Heart right ventricle (tissue), 16 donors: ENCODE measurements around the gene GPRC5A. TPM values are rescaled to one million over a fixed set of nuclear protein-coding genes. Genes with fewer than 3 reads are reported as not detected.

ENCODE experiments used
- ATAC-seq, 8 donors: fragments of 200-7000 bp; cut with Tn5 transposase; one replicate each; pipeline ENCODE4 v1.9.1; 2020; ENCODE audit warnings: mild to moderate bottlenecking in 8 of 8, moderate library complexity in 8 of 8, moderate number of reproducible peaks in 1 of 8
- DNase-seq, 2 donors: peaks; one replicate each; pipeline ENCODE4 v3.0.0-alpha.2; 2020
- H3K27ac ChIP-seq, 10 donors: fragments of 200-600 bp; sonication (generic) in 2 of 10; one replicate each; pipeline versions ENCODE4 v1.5.0 to v1.8.0; 2020 to 2022; ENCODE audit warnings: mild to moderate bottlenecking in 3 of 10
- H3K27me3 ChIP-seq, 7 donors: fragments of 200-600 bp; one replicate each; pipeline ENCODE4 v1.8.0; 2021 to 2022; ENCODE audit warnings: mild to moderate bottlenecking in 2 of 7
- H3K36me3 ChIP-seq, 9 donors: fragments of 200-600 bp; sonication (generic) in 1 of 9; one replicate each; pipeline versions ENCODE4 v1.5.0 to v1.8.0; 2020 to 2022; ENCODE audit warnings: mild to moderate bottlenecking in 2 of 9
- H3K4me1 ChIP-seq, 9 donors: fragments of 200-600 bp; sonication (generic) in 1 of 9; one replicate each; pipeline versions ENCODE4 v1.5.0 to v1.8.0; 2020 to 2022; ENCODE audit warnings: mild to moderate bottlenecking in 4 of 9
- H3K4me3 ChIP-seq, 10 donors: fragments of 200-600 bp; sonication (generic) in 2 of 10; one replicate each; pipeline versions ENCODE4 v1.5.0 to v1.8.0; 2020 to 2022; ENCODE audit warnings: mild to moderate bottlenecking in 7 of 10, moderate library complexity in 2 of 10
- H3K9me3 ChIP-seq, 11 donors: fragments of 200-600 bp in 10 of 11; sonication (generic) in 2 of 11; one replicate each; pipeline versions ENCODE4 v1.5.0 to v1.8.0; 2013 to 2022; ENCODE audit warnings: mild to moderate bottlenecking in 2 of 11, control low read depth in 1 of 11, moderate library complexity in 1 of 11
- WGBS, 2 donors: extraction: QIAGEN DNeasy Blood & Tissue Kit; methylation state at CpG; one replicate each; pipeline ENCODE4 v1.1.7; 2013; ENCODE audit warnings: inconsistent platforms in 1 of 2; 5-methylcytosine and 5-hydroxymethylcytosine counted together
- intact Hi-C, 10 donors: fragments of 100-400 bp; cut with DNase I; formaldehyde crosslinking; loops; one replicate each; pipeline versions ENCODE4 v1.11.1 to v1.14.2; 2022
- polyA plus RNA-seq, 2 donors: library from polyadenylated mRNA; stranded (reverse); fragments of 200-250 nt; gene quantifications; one replicate each; pipeline ENCODE4 v1.2.3, GENCODE V29; 2013
- total RNA-seq, 10 donors: library from RNA; stranded (reverse); fragmentation: NEBNext Ultra II Directional in 3 of 10; extraction: Animal tissue kit (Norgen Biotek cat#: 25700) in 3 of 10; gene quantifications; one replicate each; pipeline versions ENCODE4 v1.2.1 to v1.2.4, GENCODE V29; 2021 to 2023
- TF ChIP-seq, protein P1 (sequence below), 9 donors: fragments of 200-600 bp; sonication (generic) in 2 of 9; IDR thresholded peaks; one replicate each; pipeline versions ENCODE4 v1.5.0 to v1.8.0; 2021 to 2022; ENCODE audit warnings: antibody characterized with exemption in 9 of 9, mild to moderate bottlenecking in 5 of 9, moderate library complexity in 1 of 9
- donor health status: Arrhythmogenic right ventricular cardiomyopathy.
- donor health status: ischemic (EF 13 %, LVEDD 7.1; RV severe dilation, severe dysfunction).
- donor health status: healthy with polysubstance abuse.
- donor health status: DM: no; HTN: yes; CAD: no.
- donor health status: DM: no; HTN: no; CAD: no.
- donor health status: ischemic (EF 25% LVEDD 6.9; RV normal size, moderate dysfunction).
- donor health status: ischemic (EF 25% LVEDD 5.7; RV mildly dilated, moderate dysfunction).
- donor health status: healthy.
- donor health status: DM: yes; HTN: yes; CAD: no.
- donor health status: Ischemic cardiomyopathy.
- donor health status: ischemic (EF 35%, LVEDD 5.7; RV mildly dilated, moderate dysfunction).
- donor health status: nonischemic (EF 11% LVEDD 7.7; RV severe dilation, severe dysfunction).
- donor health status: DM: yes; HTN: yes; CAD: no.
- donor health status: PGD.
- donor health status: ischemic (EF 29% LVEDD 5.4; RV normal size, mild dysfunction).
- donor health status: nonischemic (EF 23%, LVEDD 6.1; RV moderate dilation, normal function).

GPRC5A gene
- total and polyA plus RNA-seq, 12 donors = 0.26 to 4.5 (median 0.88) TPM

DNA sequence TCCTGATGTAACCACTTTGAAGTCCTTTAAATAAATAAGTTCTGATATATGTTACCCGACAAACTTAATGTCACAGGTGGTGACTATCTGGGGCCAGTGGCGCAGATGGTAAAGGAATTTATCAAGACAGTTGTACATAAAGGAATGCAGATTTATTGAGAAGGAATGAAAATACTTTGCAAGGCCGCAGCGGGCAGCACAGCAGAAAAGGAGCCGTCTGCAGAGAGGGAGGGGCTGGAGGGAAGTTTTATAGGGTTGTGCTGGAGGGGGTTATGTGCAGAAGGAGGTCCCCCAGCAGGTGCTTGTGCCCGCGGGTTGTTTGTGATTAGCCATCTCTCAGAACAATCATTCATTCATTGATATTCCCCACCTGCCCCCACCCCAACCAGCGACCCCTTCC lies 43.2 kb downstream of the GPRC5A start:
- Histone ChIP-seq H3K36me3 (no peaks in the 10 kb centered on the region), H3K27ac (no peak overlapping the region), H3K27me3 (no peaks in the 10 kb centered on the region), H3K4me3 (no peak overlapping the region), H3K9me3 (no peaks in the 10 kb centered on the region), H3K4me1 (no peaks in the 10 kb centered on the region)
- 71 to 72% methylated on average over 8 of the region's 8 CpGs for WGBS, 2 donors
- intact Hi-C loops = loop anchor here in 1 of 10 donors (5.0 kb wide), 1 partner anchor 43 kb away; no protein-coding TSS in a partner anchor
- TF ChIP-seq, protein P1, sequence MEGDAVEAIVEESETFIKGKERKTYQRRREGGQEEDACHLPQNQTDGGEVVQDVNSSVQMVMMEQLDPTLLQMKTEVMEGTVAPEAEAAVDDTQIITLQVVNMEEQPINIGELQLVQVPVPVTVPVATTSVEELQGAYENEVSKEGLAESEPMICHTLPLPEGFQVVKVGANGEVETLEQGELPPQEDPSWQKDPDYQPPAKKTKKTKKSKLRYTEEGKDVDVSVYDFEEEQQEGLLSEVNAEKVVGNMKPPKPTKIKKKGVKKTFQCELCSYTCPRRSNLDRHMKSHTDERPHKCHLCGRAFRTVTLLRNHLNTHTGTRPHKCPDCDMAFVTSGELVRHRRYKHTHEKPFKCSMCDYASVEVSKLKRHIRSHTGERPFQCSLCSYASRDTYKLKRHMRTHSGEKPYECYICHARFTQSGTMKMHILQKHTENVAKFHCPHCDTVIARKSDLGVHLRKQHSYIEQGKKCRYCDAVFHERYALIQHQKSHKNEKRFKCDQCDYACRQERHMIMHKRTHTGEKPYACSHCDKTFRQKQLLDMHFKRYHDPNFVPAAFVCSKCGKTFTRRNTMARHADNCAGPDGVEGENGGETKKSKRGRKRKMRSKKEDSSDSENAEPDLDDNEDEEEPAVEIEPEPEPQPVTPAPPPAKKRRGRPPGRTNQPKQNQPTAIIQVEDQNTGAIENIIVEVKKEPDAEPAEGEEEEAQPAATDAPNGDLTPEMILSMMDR (IDR thresholded peaks at IDR 0.05) = no peak
- DNase-seq (no peak), ATAC-seq (no peak)

DNA sequence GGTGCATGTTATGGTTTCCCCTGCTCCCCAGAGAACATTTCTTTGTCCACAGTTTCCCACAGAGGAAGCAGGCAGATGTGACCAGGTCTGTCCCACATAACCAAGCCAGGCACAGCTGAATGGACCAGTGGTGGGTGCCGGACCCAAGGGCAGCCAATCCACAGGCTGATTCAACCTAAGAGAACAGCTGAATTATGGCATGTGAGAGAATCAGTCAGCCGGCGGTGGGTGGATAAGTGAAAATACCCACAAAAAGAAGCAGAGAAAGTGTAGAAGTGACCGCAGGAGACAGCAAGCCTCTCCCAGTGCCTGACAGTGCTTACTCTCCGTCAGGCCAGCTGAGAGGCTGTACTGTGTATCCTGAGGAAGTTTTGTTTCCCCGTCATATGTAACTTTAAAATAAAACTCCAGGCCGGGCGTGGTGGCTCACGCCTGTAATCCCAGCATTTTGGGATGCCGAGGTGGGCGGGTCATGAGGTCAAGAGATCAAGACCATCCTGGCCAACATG lies 45.7 kb downstream of the GPRC5A start:
- Histone ChIP-seq H3K9me3 (no peaks in the 10 kb centered on the region), H3K4me1 (no peaks in the 10 kb centered on the region), H3K4me3 (no peak overlapping the region), H3K27ac (no peak overlapping the region), H3K27me3 (no peaks in the 10 kb centered on the region), H3K36me3 (no peaks in the 10 kb centered on the region)
- ATAC-seq = no peak
- no peak for DNase-seq
- intact Hi-C loops = no loop called here
- WGBS, 2 donors = 94 to 97% methylated on average over 11 of the region's 11 CpGs
- TF ChIP-seq, protein P1 (IDR thresholded peaks at IDR 0.05) = no peak

DNA sequence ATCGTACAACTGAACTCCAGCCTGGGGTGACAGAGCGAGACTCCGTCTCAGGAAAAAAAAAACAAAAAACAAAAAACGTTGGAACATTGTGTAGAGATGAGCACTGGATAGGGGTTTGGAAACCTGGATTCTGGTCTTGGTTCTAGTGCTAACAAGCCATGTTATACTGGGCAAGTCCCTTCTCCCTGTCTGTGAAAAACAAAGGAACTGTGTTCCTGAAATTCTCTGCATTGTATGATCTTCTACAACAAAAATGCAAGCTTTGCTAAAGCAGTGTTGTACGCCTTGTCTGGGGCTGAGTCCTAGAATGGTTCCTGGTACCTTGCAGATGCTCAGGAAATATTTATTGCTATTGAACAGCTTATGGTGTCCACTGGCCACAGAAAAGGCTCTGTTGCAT lies 47.2 kb downstream of the GPRC5A start:
- TF ChIP-seq, protein P1 (IDR thresholded peaks at IDR 0.05) = no peak
- ATAC-seq (no peak), DNase-seq (no peak)
- H3K4me3 ChIP-seq = no peak overlapping the region
- 81 to 85% methylated on average over 5 of the region's 5 CpGs for WGBS, 2 donors
- no peaks in the 10 kb centered on the region for H3K4me1 ChIP-seq
- no peaks in the 10 kb centered on the region for H3K36me3 ChIP-seq
- intact Hi-C loops = no loop called here
- H3K27me3 ChIP-seq = no peaks in the 10 kb centered on the region
- H3K27ac ChIP-seq = no peak overlapping the region
- H3K9me3 ChIP-seq = no peaks in the 10 kb centered on the region

DNA sequence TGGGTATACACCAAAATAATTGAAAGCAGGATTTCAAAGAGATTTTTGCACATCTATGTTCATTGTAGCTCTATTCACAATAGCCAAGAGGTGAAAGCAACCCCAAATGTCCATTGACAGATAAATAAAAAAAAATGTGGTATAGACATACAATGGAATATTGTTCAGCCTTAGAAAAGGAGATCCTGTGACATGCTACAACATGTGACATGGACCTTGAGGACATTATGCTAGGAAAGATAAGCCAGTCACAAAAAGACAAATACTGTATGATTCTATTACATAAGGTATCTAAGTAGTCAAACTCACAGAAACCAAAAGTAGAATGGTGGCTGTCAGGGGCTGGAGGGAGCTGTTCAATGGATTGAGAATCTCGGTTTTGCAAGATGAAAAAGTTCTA lies 48.5 kb downstream of the GPRC5A start:
- intact Hi-C loops = no loop called here
- Histone ChIP-seq H3K27me3 (no peaks in the 10 kb centered on the region), H3K36me3 (no peaks in the 10 kb centered on the region), H3K9me3 (no peaks in the 10 kb centered on the region), H3K27ac (no peak overlapping the region), H3K4me3 (no peak overlapping the region), H3K4me1 (no peaks in the 10 kb centered on the region)
- ATAC-seq = no peak
- no peak for DNase-seq
- WGBS, 2 donors = 79 to 88% methylated on average over 1 of the region's 1 CpG
- TF ChIP-seq, protein P1 (IDR thresholded peaks at IDR 0.05) = no peak
